OCI-LY1 (cell line): ENCODE data around the gene IFT74.

Experiments
- H2AFZ ChIP-seq: fragments of 200-600 bp; sonication (generic), shearing (Covaris generic); 2 replicates; pipeline ENCODE4 v1.6.0; 2014; ENCODE audit warnings: antibody characterized with exemption, mild to moderate bottlenecking, low read length
- H3F3A ChIP-seq: fragments of 200-600 bp; sonication (generic), shearing (Covaris generic); 2 replicates; pipeline ENCODE4 v1.6.0; 2014; ENCODE audit warnings: mild to moderate bottlenecking, antibody characterized with exemption, low read length, moderate library complexity; ENCODE audit not compliant: insufficient read depth
- H3K27ac ChIP-seq: fragments of 200-600 bp; sonication (generic); 2 replicates; pipeline ENCODE4 v1.5.1; 2014; ENCODE audit warnings: low read length, mixed run types, mild to moderate bottlenecking, low read depth; ENCODE audit not compliant: poor library complexity, severe bottlenecking
- H3K27me3 ChIP-seq: fragments of 200-600 bp; sonication (generic); 2 replicates; pipeline ENCODE4 v1.6.0; 2014; ENCODE audit warnings: antibody characterized with exemption, mild to moderate bottlenecking, low read length, moderate library complexity; ENCODE audit not compliant: insufficient read depth
- H3K36me3 ChIP-seq: fragments of 200-600 bp; sonication (generic); 2 replicates; pipeline ENCODE4 v1.6.1; 2014; ENCODE audit warnings: mild to moderate bottlenecking, antibody characterized with exemption, low read length, moderate library complexity, mixed read lengths; ENCODE audit not compliant: insufficient read depth
- H3K4me1 ChIP-seq: fragments of 200-600 bp; sonication (generic); 2 replicates; pipeline ENCODE4 v1.5.1; 2014; ENCODE audit warnings: mild to moderate bottlenecking, low read length, moderate library complexity; ENCODE audit not compliant: insufficient read depth, severe bottlenecking
- H3K4me2 ChIP-seq: fragments of 200-600 bp; sonication (generic), shearing (Covaris generic); 2 replicates; pipeline ENCODE4 v1.6.1; 2014; ENCODE audit warnings: low read length
- H3K4me3 ChIP-seq: fragments of 200-600 bp; sonication (generic); 2 replicates; pipeline ENCODE4 v1.5.1; 2014; ENCODE audit warnings: low read length, low read depth, mild to moderate bottlenecking, mixed read lengths; ENCODE audit not compliant: poor library complexity, severe bottlenecking
- H3K79me2 ChIP-seq: fragments of 200-600 bp; shearing (Covaris generic); 2 replicates; pipeline ENCODE4 v1.6.1; 2016; ENCODE audit warnings: mixed run types, low read length, mixed read lengths; ENCODE audit not compliant: insufficient read depth
- H3K9ac ChIP-seq: fragments of 200-600 bp; sonication (generic), shearing (Covaris generic); 2 replicates; pipeline ENCODE4 v1.6.1; 2014; ENCODE audit warnings: mild to moderate bottlenecking, low read length, mixed read lengths
- H3K9me2 ChIP-seq: fragments of 200-600 bp; sonication (generic), shearing (Covaris generic); 2 replicates; pipeline ENCODE4 v1.6.1; 2014; ENCODE audit warnings: low read depth, mild to moderate bottlenecking, low read length, mixed read lengths
- H3K9me3 ChIP-seq: fragments of 200-600 bp; shearing (Covaris generic); 2 replicates; pipeline ENCODE4 v1.6.1; 2014; ENCODE audit warnings: low read length, mixed read lengths
- H4K20me1 ChIP-seq: fragments of 200-600 bp; sonication (generic), shearing (Covaris generic); 2 replicates; pipeline ENCODE4 v1.6.0; 2016; ENCODE audit warnings: mild to moderate bottlenecking, low read length; ENCODE audit not compliant: insufficient read depth
- CTCF ChIP-seq: fragments of 200-600 bp; sonication (generic), shearing (Covaris generic); IDR thresholded peaks from 2 replicates; pipeline ENCODE4 v1.5.1; 2017; ENCODE audit warnings: mild to moderate bottlenecking, antibody characterized with exemption, low read length, moderate library complexity, mixed read lengths
- EZH2 ChIP-seq: fragments of 200-600 bp; sonication (generic), shearing (Covaris generic); IDR thresholded peaks from 2 replicates; pipeline ENCODE4 v1.8.0; 2017; ENCODE audit warnings: borderline replicate concordance, mixed run types, mild to moderate bottlenecking, antibody characterized with exemption, low read length, moderate library complexity, mixed read lengths

The IFT74 gene

GRCh38 chr9:26945591-26945990, 10.6 kb upstream of the IFT74 start:
- Histone ChIP-seq H3K27ac (peak overlapping the region; percentile 71), H3K9me2 (no peaks in the 10 kb centered on the region), H3K9ac (peak overlapping the region; percentile 94), H3K4me3 (peak overlapping the region; percentile 91), H3K9me3 (no peaks in the 10 kb centered on the region), H3K27me3 (no peaks in the 10 kb centered on the region), H3F3A (no peaks in the 10 kb centered on the region), H3K4me1 (peaks cover 26% of the 10 kb centered on the region), H3K36me3 (peaks cover 24% of the 10 kb centered on the region), H3K4me2 (peak overlapping the region; percentile 94), H4K20me1 (no peaks in the 10 kb centered on the region), H3K79me2 (peaks cover 63% of the 10 kb centered on the region), H2AFZ (no peak overlapping the region)
- TF ChIP-seq CTCF (no peak), EZH2 (no peak)

GRCh38 chr9:26946753-26947727, 9.2 kb upstream of the IFT74 start, which contains the start of gene PLAA:
PLAA (minus strand) TSS chr9:26947242; CDS start chr9:26947045, 197 bp downstream.
- no peak for TF ChIP-seq CTCF
- no peak for TF ChIP-seq EZH2
- H3K4me2 ChIP-seq = peak within 1 kb of the TSS; percentile 94
- no peak within 1 kb of the TSS for H2AFZ ChIP-seq
- H3K79me2 ChIP-seq = peaks cover 49% of the 10 kb centered on the region
- peak within 1 kb of the TSS; percentile 94 for H3K9ac ChIP-seq
- peak within 1 kb of the TSS; percentile 71 for H3K27ac ChIP-seq
- H4K20me1 ChIP-seq = no peaks in the 10 kb centered on the region
- peaks cover 18% of the 10 kb centered on the region for H3K36me3 ChIP-seq
- H3F3A ChIP-seq = no peaks in the 10 kb centered on the region
- peak within 1 kb of the TSS; percentile 91 for H3K4me3 ChIP-seq
- H3K9me2 ChIP-seq = no peaks in the 10 kb centered on the region
- no peaks in the 10 kb centered on the region for H3K27me3 ChIP-seq
- peaks cover 26% of the 10 kb centered on the region for H3K4me1 ChIP-seq
- H3K9me3 ChIP-seq = no peaks in the 10 kb centered on the region

- Histone ChIP-seq H3K4me3 (peak overlapping the region; percentile 91), H4K20me1 (no peaks in the 10 kb centered on the region), H3F3A (no peaks in the 10 kb centered on the region), H3K4me1 (peaks cover 26% of the 10 kb centered on the region), H2AFZ (no peak overlapping the region), H3K36me3 (peaks cover 18% of the 10 kb centered on the region), H3K9me3 (no peaks in the 10 kb centered on the region), H3K27ac (peak overlapping the region; percentile 71), H3K79me2 (peaks cover 42% of the 10 kb centered on the region), H3K9ac (peak overlapping the region; percentile 94), H3K9me2 (no peaks in the 10 kb centered on the region), H3K4me2 (peak overlapping the region; percentile 94), H3K27me3 (no peaks in the 10 kb centered on the region)
- TF ChIP-seq CTCF (no peak), EZH2 (no peak)
These were observed 8.5 kb upstream of the IFT74 start for GRCh38 chr9:26947736-26948135.
